SU-DHL-6 (cell line): ENCODE results near the gene NRN1.

Experiments
- H2AFZ ChIP-seq: fragments of 200-600 bp; sonication (generic); 2 replicates; pipeline ENCODE4 v1.6.1; 2014; ENCODE audit warnings: low read depth, mild to moderate bottlenecking, moderate library complexity, mixed read lengths, antibody characterized with exemption, low read length; ENCODE audit not compliant: severe bottlenecking
- H3F3A ChIP-seq: fragments of 200-600 bp; shearing (Covaris generic); 2 replicates; pipeline ENCODE4 v1.6.0; 2016; ENCODE audit warnings: antibody characterized with exemption, mild to moderate bottlenecking; ENCODE audit not compliant: insufficient read depth
- H3K27ac ChIP-seq: fragments of 200-600 bp; sonication (generic); 2 replicates; pipeline ENCODE4 v1.5.1; 2016; ENCODE audit warnings: low read depth, mild to moderate bottlenecking, low read length, moderate library complexity, mixed read lengths
- H3K27me3 ChIP-seq: fragments of 200-600 bp; sonication (generic), shearing (Covaris generic); 2 replicates; pipeline ENCODE4 v1.6.0; 2014; ENCODE audit warnings: mild to moderate bottlenecking, low read length
- H3K36me3 ChIP-seq: fragments of 200-600 bp; sonication (generic); 2 replicates; pipeline ENCODE4 v1.6.1; 2014; ENCODE audit warnings: mild to moderate bottlenecking, low read length, mixed read lengths
- H3K4me2 ChIP-seq: fragments of 300-600, 200-600 bp; shearing (Covaris generic), sonication (generic); 2 replicates; pipeline ENCODE4 v1.6.0; 2014; ENCODE audit warnings: low read length, low read depth, mild to moderate bottlenecking; ENCODE audit not compliant: poor library complexity, severe bottlenecking
- H3K4me3 ChIP-seq: fragments of 200-600 bp; sonication (generic); 2 replicates; pipeline ENCODE4 v1.5.1; 2014; ENCODE audit warnings: antibody characterized with exemption, low read length, mild to moderate bottlenecking, mixed read lengths; ENCODE audit not compliant: insufficient read depth, poor library complexity, severe bottlenecking
- H3K79me2 ChIP-seq: fragments of 200-600 bp; sonication (generic); 2 replicates; pipeline ENCODE4 v1.6.1; 2014; ENCODE audit warnings: mild to moderate bottlenecking, low read length, moderate library complexity; ENCODE audit not compliant: insufficient read depth
- H3K9ac ChIP-seq: fragments of 200-600 bp; sonication (generic); 2 replicates; pipeline ENCODE4 v1.7.0; 2014; ENCODE audit warnings: mild to moderate bottlenecking, low read length
- H3K9me2 ChIP-seq: fragments of 200-600 bp; sonication (generic); replicated peaks from 2 replicates; pipeline ENCODE4 v1.6.1; 2014; ENCODE audit warnings: low read length; ENCODE audit not compliant: insufficient read depth
- H3K9me3 ChIP-seq: fragments of 200-600 bp; sonication (generic); 2 replicates; pipeline ENCODE4 v1.6.1; 2014; ENCODE audit warnings: low read length, mixed read lengths; ENCODE audit not compliant: insufficient read depth
- H4K20me1 ChIP-seq: fragments of 200-600 bp; sonication (generic); 2 replicates; pipeline ENCODE4 v1.6.1; 2014; ENCODE audit warnings: low read depth, mild to moderate bottlenecking, antibody characterized with exemption, low read length, moderate library complexity, mixed read lengths
- CTCF ChIP-seq: fragments of 200-600 bp; sonication (generic); IDR thresholded peaks from one replicate; pipeline ENCODE4 v1.5.1; 2017; ENCODE audit warnings: antibody characterized with exemption, mild to moderate bottlenecking, low read length, moderate library complexity; ENCODE audit not compliant: insufficient read depth, poor library complexity, severe bottlenecking
- EZH2phosphoT487 ChIP-seq: fragments of 200-600 bp; sonication (generic), shearing (Covaris generic); conservative IDR thresholded peaks from 2 replicates; pipeline ENCODE4 v1.6.1; 2018; ENCODE audit warnings: mild to moderate bottlenecking, antibody characterized with exemption, low read length, moderate library complexity, mixed read lengths

NRN1 gene

GRCh38 chr6:6006428-6007365, at the start of gene NRN1:
Gene NRN1 (minus strand): TSS chr6:6006925. CDS start chr6:6006749, 176 bp downstream.
- Histone ChIP-seq H3K27ac (peak within 1 kb of the TSS; percentile 32), H3K9me3 (no peaks in the 10 kb centered on the region), H2AFZ (peak within 1 kb of the TSS; percentile 96), H4K20me1 (no peaks in the 10 kb centered on the region), H3F3A (peaks cover 18% of the 10 kb centered on the region), H3K4me2 (peak within 1 kb of the TSS; percentile 79), H3K9me2 (no peaks in the 10 kb centered on the region), H3K9ac (peak within 1 kb of the TSS; percentile 53), H3K79me2 (no peaks in the 10 kb centered on the region), H3K4me3 (peak within 1 kb of the TSS; percentile 64), H3K27me3 (no peaks in the 10 kb centered on the region), H3K36me3 (no peaks in the 10 kb centered on the region)
- TF ChIP-seq CTCF (no peak), EZH2phosphoT487 (0 out of 2 replicates have a peak, but pooled peaks have one; percentile 58)

GRCh38 chr6:6052216-6052615, 45.5 kb upstream of the NRN1 start:
- Histone ChIP-seq H3K79me2 (no peaks in the 10 kb centered on the region), H3F3A (no peaks in the 10 kb centered on the region), H3K27ac (no peak overlapping the region), H2AFZ (no peak overlapping the region), H3K4me2 (no peak overlapping the region), H3K9ac (no peak overlapping the region), H3K36me3 (no peaks in the 10 kb centered on the region), H3K9me2 (no peaks in the 10 kb centered on the region), H4K20me1 (no peaks in the 10 kb centered on the region), H3K9me3 (no peaks in the 10 kb centered on the region), H3K27me3 (no peaks in the 10 kb centered on the region), H3K4me3 (no peak overlapping the region)
- TF ChIP-seq EZH2phosphoT487 (no peak), CTCF (no peak)

- TF ChIP-seq EZH2phosphoT487 (no peak), CTCF (no peak)
- Histone ChIP-seq H3F3A (no peaks in the 10 kb centered on the region), H3K4me2 (no peak overlapping the region)
These were observed 40.0 kb upstream of the NRN1 start for GRCh38 chr6:6046716-6047115.

More at GRCh38 chr6:6046716-6047115, 40.0 kb upstream of the NRN1 start:
- H3K36me3 ChIP-seq, result no peaks in the 10 kb centered on the region
- H4K20me1 ChIP-seq, result no peaks in the 10 kb centered on the region
- H3K9me2 ChIP-seq, result no peaks in the 10 kb centered on the region
- no peak overlapping the region for H3K27ac ChIP-seq
- H3K9ac ChIP-seq, result no peak overlapping the region
- no peaks in the 10 kb centered on the region for H3K79me2 ChIP-seq
- H3K4me3 ChIP-seq, result no peak overlapping the region
- no peaks in the 10 kb centered on the region for H3K27me3 ChIP-seq
- no peaks in the 10 kb centered on the region for H3K9me3 ChIP-seq
- no peak overlapping the region for H2AFZ ChIP-seq
